Tongue (tissue), 2 donors: ENCODE measurements around the gene ZSCAN20. TPM values are rescaled to one million over a fixed set of nuclear protein-coding genes. Genes with fewer than 3 reads are reported as not detected.

Experiments
- DNase-seq: peaks from one replicate; pipeline ENCODE4 v3.0.0-alpha.2; 2015
- total RNA-seq: library from RNA; depleted of rRNA; stranded (reverse); fragments of >200 nt; gene quantifications from one replicate; pipeline ENCODE4 v1.2.3, GENCODE V29; 2014

ZSCAN20 gene
- 6.5 TPM for total RNA-seq

DNA sequence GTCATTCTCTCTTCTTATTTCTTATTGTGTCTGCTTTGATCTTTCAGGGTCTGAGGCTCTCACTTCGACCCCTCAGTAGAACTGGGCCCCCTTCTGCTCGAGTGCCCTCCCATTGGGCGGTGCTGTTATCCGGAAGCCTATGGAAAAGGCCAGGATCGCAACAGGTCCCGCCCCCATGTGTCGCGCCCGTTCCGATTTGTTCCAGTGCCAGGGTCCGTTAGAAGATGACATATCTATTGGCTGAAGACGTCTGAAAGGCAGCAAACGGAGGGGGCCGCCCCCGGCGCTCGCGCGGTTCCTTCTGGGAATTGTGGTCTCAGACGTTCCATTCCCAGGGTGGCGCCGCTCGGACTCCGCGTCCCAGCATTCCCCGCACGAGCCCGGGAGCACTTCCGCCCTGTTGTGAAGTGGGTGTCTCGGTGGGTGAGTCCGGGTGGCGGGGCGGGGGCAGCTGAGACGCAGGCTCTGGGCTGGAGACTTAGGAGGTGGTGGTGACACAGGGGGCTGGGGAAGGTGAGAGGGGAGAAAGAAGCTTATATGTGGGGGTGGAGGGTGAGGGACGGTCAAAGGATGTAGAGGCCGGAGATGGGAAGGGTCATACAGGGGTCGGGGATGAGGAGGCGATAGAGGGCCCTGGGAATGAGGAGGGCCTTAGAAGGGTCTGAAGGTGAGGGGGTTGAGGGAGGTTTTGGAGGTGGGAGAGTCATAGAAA, at the start of gene ZSCAN20:
TSS of gene ZSCAN20 (plus strand) at position 377 of the 712 bp plus-strand sequence. CDS start 6,644 bp downstream, outside the sequence.
- DNase-seq: peak; percentile 99

DNA sequence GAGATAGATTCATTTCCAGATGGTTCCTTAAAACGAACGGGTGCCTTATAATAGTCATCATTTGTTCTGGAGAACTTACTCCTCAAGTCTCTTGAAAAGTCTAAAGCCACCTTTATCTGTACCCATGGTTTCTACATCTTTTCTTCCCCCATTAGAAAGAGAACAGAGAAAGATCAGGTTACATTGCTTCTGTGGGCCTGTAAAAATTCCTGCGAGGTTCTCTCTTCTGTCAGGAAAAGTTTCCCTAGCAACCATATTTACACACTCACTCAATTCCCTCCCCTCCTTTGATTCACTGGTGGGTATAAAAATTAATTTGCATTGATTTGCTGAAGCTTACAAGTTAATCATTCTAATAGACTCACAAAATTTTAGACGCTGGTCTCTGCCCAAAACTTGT, 48.2 kb upstream of the ZSCAN20 start:
- no peak for DNase-seq

DNA sequence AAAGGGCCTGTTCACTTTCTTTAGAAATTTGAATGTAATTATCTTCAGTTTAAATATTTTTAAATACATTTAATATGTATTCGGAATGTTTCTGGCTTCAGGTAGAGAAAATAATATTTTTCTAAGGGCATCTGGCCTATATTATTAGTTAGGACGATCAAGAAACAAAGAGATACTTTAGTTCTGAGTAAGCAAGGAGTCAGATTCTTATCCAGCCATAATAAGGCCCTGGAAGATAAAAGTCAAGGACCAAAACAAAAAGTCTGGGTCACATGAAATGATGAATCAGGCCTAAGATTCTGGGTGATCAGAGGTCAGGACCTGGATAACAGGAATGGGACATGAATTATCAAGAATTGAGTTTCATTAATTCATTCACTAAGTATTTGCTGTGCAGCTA, 47.8 kb upstream of the ZSCAN20 start:
- DNase-seq: no peak

DNA sequence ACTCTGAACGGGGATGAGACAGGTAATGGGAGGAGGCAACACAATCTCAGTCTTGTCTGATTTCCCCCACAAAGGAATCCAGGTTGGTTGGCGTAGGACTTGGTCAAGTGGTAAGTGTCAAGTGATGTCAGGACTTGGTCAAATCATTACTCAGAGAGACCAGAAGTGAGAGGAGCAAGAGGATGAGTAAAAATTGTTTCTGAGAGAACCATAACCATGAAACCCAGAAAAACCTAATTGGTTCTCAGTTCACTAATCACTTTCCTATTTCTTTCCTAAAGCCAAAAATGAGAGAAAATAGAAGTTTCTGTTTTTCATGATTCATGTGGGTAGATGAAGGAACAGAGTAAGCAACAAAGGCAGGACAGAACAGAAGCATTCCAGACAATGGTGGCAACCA, 46.5 kb upstream of the ZSCAN20 start:
- DNase-seq: no peak

DNA sequence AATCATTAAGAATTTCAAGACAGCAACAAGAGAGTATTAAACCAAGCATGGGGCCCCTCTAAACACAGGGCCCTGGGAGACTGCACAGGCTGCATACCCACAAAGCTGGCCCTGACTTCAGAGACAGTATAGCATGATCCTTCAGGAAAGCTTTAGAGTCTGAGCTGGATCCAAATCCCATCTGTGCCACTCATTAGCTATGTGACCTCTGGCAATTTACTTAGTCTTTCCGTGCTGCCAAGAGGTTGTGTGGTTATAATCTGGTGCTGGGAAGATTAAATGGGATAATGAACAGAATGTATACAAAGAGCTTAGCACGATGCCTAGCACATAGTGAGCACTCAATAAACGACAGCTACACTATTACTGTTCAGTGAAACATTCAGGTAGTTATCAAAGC, 45.5 kb upstream of the ZSCAN20 start:
- no peak for DNase-seq

DNA sequence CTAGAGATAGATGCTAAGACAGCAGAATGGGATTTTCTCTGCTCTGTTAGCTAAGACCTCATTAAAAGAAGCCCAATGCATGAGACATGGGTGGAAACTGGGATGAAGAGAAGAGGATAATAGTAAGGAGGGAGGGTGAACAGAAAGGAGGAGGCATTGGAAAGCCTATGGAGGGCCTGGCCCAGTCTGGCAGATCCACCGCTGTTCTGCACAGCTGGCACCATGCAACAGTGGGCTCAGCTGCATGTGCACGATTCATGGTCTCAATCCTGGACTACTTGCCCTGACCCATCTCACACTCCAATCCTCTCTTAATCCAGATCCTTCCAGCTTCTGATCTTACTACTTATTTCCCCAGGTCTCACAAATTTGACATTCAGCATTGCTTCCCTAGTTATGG, 43.8 kb upstream of the ZSCAN20 start:
- no peak for DNase-seq

DNA sequence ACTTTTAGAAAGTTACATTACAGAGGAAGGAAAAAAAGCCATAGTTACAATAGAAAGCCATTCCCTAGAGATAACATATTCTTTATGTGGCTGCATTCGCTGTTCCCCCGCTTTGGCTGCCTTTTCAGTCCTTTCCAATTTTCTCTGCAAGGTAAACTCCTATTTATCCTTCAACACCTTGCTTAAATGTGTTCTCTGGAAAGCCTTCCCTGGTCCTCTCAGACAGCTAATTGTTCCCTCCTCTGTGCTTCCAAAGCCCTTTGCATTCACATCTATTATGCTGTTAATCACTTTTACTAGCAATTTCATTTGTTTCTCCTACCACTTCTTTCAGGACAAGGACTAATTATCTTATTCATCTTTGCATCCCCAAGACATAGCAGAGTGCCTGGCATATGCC, 43.1 kb upstream of the ZSCAN20 start:
- DNase-seq: no peak

DNA sequence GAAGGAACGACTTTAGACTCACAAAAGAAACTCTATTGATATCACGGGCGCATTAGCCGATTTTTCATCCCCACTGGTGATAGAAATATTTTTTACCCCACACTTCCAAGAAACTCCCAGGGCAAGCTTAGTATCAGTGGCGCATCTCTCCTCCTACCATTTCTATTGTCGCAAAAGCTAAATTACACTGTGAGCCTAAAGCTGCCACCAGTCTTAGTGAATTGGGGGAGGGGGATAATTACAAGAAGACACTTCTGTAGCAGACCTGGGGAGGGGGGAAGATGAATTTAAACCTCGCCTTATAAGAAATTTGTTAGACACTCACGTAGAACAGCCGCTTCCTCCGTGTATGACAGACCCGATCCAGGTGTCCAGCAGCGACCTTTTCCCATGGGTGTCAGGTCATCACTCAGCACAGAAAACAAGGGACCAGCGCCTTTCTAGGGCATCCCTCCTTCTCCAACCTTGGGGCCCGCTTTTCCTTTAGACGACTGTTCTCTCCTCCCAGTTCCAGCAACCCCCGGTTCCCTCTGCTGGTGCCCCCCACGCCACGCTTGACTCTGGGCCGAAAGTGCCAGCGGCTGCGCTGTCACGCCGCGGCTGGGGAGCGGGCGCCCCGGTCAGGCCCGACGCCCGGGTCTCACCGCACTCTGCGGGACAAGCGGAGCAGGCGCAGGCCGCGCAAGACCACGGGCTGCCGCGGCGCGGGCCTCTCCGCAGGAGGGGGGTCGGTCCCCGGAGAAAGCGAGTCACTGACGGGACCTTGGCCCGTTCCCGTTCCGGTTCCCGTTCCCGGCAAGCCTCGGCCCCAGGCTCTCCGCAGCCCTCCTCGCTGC, 42.4 kb upstream of the ZSCAN20 start:
- DNase-seq: peak; percentile 41

DNA sequence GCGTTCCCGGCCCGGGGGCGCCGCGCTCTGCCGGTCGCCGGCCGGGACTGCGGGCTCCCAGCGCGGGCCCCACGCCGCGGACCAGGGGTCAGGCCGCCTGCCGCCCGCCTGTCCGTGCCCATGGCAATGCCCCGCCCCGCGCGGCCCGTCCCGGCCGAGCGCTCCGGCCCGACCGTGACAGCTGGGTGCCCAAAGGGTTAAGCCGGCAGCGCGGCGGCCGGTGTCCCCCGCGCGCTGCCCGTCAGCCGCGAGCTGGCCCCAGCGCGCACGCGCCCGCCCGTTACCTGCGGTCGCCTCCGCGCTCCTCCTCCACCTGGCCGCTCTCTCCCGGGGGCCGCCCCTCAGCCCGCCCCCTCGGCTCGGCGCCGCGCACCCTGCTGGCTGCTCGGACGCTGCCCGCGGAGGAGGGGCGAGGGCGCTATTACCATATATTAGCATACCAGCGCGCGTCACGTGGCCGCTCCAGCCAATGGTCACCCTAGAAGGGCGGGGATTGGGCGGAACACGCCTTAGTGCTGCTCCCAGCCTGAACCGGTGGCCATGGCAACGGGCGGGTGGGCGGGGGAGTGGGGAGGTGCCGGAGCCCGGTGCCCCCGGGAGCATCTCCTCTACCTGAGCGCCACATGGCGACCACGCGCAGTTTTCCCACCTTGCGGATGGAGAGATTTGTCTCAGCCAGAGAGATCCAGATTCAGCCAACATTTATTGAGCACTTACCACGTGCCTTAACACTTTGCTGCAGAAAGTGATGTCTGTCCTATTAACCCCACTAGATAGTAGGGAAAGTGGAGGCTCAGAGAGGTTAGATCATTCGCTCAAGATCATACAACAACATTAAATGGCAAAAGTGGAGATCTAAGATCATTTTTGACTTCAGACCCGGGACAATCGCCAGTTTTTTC, 41.5 kb upstream of the ZSCAN20 start, which contains the start of gene PHC2:
TSS of gene PHC2 (minus strand) at position 404 of the 902 bp plus-strand sequence. CDS start 55,556 bp downstream, outside the sequence.
- peak; percentile 98 for DNase-seq

DNA sequence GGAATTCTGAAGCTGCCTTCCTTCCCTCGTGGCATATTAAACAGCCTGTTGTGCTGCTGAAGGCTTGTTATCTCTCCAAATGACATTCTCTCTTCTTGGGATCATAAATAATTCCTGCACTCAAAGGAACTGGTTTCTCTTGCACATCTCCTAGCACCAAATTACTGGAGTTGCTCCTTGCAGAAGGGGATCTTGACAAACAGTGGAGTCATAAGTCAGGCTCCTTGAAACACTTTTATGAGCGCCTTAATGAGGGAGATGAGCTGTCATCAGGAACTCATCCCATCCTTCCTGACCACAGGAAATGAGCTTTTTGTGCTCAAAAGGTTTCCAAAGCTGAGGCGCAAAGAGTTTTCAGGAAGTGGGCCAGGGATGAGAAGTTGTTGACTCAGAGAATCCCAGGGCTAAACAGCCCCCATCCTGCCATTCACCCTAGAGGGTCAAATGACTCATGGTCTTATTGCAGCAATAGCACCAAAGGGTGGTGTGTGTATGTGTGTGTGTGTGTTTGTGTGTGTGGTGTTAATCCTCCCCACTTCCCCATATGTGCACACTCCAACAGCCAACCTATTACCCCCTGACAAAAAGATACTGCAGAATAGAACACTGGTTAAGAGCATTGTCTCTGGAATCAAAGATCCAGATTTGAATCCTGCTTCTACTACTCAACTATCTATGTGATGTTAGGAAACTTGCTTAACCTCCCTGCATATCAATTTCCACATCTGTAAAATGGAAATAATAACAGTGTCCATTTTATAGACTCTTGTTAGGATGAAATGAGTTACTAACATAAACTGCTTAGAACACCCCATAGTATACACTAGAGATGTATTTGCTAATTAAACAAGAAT, 38.7 kb upstream of the ZSCAN20 start:
- DNase-seq: no peak

DNA sequence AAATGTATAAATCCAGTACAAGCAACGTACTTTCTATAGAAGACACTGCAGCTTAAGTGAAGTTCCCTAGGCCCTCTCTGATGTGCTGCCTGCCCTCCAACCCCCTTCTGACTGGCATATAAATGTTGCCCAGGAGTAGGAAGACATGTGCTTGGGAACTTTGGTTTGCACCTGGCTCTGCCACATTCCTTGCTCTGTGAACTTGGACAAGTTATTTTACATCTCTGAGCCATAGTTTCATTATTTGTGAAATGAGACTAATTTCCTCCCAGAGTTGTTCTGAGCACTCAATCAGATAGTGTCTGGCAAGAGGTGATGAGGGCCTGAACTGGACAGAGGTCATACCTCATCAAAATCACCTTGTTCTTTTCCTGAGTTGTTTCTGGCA, 38.1 kb upstream of the ZSCAN20 start:
- DNase-seq: no peak

DNA sequence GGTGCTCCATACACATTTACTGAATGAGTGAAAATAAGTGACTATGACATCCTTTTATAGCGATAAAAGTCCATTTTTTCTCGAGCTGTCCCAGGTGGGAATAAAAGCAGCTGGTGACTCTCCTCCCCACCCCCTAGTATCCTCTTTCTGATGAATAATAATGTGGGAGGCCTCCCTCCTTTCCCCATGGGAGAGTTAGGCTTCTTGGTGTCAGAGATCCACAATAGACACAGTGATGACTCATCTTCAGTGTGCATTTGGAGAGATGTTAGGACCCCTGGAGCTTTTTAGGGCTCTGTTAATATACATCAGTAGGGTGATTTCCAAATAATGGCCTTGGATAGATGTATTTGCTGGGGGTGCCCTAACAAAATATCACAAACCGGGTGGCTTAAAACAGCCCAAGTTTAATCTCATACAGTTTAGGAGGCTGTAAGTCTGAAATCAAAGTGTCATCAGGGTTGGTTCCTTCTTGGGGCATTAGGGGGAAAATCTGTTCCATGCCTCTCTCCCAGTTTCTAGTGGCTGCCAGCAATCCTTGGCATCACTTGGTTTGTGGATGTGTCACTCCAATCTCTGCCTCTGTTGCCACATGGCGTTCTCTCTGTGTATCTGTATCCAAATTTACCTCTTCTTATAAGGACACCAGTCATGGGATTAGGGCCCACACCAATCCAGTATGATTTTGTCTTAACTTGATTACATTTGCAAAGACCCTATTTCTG, 37.2 kb upstream of the ZSCAN20 start:
- no peak for DNase-seq

DNA sequence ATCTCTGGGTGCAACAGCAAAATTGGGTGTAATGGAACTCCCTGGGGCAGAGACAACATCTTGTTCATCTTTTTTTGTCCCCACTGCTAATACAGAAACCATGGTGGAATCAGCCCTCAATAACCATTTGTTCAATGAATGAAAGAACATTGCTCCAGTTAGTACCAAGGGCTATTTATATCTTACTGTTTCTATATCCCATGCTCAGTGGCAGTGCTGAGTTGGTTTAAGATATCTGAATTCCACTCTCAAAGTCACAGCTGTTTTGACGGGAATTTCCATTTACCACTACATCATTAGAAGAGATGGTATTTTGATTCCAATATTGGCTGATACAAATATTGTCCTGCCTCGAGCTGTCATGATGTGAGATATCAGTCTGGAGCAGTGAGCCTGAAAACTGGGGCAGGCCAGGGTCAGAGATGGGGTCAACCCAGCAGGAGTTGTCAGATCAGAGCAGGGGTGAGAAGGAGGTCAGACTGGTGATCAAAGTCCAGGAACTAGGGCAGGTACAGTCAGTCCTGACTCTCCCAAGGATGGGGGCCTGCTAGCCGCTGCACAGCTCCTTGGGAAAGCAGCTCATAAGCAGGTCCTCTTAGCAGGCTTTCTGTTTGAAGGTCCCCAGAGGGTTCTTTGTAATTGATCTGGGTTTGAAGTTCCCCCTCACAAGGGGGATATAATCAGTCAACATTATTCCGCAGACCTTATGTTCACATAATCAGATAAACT, 35.7 kb upstream of the ZSCAN20 start:
- no peak for DNase-seq

DNA sequence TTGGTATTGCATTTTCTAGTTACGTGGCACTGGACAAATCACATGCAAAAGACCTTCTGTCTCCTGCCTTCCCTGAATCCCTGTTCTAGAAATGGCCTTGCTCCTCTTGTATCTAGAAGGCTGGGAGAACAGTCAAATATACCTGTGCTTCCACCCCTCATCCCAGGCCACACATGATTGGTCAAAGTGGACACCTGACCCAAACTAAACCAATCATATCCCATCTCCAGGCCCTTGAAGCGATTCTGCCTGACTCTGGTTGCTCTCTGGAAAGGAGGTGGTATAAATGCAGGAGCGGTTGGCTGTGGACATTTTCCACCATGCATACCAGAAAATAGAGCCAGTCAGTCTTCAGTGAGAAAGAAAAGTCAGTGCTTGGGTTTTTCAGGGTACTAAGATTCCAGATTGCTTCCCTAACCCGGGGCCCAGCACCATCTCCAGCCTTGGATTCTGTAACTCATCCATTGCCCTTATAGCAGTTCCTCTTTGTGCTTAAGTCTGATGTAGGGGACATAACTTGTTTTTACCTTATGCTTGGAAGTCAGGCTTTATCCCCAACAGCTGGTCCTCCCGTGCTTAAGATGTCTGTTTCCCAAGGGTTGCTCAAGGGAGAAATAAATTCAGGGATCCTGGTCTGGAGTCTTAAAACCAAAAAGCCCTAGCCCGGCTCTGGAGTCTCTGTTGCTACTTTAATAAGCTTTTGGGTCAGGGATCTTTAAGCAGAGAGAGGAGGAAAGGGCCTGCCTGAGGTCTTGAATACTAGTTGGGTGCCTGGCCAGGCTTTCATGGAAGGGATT, 33.9 kb upstream of the ZSCAN20 start:
- DNase-seq: no peak

DNA sequence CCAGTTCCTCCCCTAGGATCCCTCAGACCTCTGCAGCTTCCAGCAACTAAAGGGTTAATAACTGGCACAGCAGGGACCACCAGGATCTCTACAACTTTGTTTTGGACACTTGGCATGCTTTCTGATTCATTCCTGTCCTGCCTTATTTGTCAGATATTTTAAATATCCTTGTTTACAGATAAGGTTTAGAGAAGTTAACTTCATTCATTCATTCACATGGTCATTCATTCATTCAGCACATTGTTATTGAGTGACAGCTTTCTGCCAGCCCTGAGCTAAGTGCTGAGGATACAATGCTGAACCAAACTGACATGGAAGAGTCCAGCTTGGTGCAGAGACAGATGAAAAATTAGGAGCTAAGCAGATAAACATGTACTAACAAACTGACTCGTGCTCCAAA, 32.8 kb upstream of the ZSCAN20 start:
- no peak for DNase-seq

DNA sequence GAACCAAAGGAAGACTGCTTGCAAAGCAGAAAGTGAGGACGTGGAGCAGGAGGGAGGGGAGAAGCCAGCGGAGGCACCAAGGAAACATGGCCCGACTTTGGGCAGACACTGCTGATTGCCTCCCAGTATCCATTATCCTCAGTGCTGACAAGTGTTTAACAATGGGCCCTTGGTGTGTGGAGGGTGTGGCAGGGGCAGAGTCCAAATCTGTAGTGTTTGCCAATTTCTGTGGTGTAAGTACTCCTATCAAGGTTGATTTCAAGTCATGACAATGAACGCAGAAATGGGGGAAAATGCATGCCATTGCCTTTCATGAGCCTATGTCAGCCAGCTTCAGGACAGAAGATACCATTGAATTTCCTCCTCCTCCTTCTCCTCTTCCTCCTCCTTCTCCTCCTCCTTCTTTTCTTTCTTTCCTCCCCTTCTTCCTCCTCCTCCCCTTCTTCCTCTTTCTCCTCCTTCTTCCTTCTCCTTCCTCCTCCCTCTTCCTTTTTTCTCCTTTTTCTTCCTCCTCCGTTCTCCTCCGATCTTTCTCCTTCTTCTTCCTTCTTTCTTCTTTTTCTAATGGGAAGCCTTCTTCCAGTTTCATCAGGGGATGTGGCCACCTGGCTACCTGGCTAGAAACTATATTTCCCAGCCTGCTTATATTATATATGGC, 31.2 kb upstream of the ZSCAN20 start:
- no peak for DNase-seq

DNA sequence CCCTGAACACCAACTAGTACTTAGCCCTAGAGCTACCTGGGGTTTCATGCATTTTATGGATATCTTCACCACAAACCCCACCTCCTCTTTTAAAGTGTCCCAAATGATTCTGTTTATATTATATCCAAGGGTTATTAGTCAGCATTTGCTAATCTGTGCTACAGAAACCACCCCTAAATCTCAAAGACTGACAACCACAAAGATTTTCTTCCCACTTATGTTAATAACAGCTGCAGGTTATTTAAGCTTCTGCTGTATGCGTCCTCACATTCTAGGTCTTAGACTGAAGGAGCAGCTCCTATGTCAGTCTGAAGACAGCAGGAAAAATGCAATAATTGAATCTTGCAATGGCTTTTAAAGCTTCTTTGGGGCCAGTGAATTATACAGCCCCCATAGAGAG, 30.3 kb upstream of the ZSCAN20 start:
- no peak for DNase-seq

DNA sequence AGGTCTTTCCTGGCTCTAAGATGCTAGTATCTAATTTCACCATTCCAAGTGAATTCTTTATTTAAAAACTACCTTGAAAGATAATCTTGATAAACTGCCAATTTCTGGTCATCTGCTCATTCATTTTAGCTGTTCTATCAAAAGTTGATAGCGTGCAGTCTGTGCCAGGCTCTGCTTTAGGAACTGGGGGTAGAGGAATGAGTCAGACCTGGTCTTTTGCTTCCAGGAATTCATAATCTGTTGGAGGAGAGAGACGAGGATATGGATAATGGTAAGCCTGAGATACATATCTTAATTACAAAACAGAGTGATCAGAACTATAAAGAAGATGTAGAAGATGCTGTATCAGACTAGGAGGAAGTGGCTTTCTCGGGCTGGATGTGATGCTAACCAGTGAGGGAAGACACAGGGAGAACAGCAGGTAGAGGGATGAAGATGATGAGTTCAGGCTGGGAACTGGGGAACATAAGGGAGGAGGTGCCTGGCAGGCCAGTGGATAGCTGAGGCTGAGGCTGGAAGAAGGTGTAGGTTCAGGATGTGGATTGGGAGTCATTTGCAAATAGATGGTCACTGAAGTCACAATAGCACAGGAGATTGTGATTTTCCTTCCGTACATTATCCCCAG, 29.3 kb upstream of the ZSCAN20 start:
- no peak for DNase-seq
